ENCODE results near the gene NOD2.

Gene NOD2

DNA sequence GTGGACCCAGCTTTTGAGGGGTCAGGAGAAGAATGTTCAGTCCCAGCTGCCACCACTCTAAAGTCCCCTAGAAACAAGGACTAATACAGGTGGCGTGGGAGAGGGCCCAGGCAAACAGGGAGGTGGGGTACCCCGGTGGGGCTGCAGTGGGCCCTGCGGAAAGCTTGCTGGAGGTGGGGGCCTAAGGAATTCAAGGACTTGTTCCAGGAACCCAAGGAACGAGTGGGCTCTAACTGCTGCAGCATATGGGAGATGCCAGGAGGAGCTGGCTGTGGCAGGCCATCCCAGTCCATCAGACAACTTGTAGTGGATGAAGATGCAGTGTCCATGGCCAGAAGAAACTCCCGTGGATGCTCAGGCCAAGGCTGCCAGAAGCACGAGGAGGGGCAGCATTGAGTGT, 22.9 kb upstream of the NOD2 start:
- DNase-seq = no peak

DNA sequence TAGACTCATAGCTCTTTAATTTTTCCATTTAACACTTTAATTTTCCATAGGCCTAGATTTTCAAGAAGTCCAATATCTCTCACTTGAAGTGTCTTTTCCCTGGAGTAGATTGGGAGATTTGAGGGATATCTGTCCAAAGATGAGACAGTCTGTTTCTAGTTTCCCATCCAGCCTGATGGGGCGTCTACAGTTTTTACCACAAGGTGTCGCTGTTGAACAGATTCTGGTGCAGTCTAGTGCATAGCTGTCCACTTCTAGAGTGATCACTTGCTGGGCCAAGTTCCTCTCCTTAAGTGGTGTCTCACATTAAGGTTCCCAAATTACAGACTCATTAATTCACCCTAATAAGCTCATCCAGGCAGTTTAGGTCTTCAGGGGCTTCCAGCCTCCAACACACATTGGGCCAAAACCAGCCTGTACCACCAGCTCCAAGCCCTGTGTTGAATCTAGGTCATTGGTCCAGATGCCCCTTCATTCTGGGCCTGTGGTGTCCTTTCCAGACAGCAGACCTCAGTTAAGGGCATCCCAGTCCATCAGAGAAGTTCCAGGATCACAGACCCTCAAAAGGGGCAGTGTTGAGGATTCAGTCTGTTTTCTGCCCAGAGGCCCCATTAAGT, 21.7 kb upstream of the NOD2 start:
- peak; percentile 53 to 74 for DNase-seq

DNA sequence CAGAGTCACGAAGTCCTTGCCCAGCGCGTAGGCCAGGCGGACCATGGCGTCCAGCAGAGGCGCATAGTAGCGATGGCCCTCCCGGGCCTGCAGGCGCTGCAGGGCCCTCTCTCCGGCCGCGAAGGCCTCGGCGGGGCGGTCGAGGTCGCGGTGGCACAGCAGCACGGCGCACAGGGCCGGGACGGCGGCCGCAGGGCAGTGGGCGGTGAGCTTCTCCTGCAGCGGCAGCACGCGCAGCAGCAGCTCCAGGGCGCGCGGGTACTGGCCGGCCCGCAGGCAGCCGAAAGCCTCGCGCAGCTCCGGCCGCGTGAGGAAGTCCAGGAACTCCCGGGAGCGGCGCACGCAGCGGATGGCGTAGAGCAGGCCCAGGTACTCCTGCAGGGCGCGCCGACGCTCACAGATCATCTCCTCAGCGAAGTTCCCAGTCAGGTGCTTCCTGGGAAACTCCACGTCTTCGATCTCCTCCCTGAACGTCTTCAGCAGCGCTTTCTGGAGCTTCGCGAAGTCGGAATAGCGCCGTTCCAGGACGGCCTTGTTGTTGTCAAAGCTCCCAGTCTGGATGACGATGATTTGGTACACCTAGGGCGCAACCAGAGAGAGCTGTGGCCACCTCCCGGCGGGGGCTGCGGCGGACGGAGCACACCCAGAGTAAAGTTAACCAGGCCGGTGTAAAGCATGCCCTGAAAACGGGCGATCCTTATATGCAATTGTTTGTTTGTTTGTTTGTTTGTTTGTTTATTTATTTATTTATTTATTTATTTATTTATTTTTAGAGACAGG, 19.7 kb upstream of the NOD2 start:
- no peak for DNase-seq

DNA sequence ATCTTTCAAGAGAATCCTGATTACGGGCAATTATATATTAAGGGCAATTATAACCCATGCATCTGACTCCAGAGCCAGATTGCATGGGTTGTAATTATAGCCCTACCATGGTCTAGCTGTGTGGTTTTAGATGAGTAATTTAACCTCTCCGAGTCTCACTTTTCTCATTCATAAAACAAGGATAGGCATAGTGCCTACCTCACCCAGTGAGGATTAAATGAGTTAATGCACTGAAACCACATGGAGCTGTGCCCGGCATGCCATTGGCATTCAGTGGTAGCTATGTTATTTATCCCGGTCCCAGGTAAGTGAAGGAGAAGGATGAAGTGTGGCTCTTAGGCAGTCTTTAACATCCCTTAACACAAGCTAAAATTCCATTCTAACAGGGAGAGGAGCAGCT, 18.6 kb upstream of the NOD2 start:
- DNase-seq = no peak

DNA sequence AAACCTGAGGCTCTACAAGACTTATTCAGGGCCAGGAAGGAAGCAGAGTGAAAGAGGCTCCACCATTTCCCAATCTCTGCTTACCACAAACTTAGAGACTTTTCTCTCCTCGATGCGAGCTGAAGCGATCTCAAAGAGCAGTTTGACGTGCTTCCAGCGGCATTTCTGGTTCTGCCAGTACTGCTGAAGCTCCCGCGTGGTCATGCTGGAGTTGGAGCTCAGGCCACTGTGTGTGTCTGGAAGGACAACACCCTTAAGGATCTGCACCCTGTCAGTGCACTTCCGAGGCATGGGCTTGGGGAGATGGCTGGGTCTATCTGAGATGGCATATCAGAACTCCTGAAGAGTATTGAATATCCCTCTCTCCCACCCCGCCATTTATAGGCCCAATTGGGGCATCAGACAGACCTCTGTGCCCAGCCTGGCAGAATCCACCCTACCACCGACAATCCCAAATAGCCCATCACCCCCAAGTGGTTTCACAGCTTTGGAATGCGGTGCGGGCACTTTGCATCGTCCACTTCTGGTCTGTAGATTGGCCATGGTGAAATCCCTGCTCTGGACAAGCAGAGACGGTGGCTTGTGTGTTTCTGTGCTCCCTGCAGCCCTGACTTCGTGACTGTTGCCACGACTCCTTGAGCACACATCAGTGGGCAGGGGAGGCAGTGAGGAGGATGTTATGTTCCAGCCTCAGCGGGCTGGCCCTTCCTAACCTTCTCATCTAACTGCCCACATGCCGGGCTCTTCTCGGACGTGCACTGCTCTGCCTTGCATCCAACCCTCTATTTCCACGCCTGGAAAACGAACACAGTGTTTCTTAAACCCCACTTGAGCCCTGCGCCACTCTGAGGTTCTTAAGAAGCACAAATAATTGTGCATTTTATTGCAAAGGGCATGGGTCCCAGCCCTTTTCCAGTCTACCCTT, 17.5 kb upstream of the NOD2 start:
- no peak for DNase-seq

DNA sequence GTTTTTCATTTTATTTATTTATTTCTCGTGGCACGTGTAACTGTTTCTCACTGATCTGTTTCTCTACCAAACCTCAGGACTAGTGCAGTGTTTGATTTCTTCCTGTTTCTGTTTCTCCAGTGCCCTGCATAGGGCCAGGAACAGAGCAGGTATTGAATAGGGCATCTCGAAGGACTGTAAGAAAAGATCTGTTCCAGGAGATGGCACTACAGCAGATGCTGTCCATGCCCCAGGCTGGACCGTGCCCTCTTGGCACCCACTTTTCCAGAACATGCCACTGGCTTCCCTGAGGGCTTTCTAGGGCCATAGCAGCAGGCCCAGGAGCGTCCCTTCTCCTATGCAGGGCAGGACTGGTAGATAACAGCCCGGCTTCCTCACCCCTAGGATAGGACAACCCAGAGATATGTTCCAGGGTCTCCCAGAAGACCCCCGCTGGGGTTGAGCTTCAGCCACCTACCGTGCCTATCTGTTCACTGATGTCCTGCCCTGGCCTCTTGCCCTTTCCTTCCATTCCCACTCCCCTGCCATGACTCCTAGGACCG, 16.7 kb upstream of the NOD2 start:
- no peak for DNase-seq

DNA sequence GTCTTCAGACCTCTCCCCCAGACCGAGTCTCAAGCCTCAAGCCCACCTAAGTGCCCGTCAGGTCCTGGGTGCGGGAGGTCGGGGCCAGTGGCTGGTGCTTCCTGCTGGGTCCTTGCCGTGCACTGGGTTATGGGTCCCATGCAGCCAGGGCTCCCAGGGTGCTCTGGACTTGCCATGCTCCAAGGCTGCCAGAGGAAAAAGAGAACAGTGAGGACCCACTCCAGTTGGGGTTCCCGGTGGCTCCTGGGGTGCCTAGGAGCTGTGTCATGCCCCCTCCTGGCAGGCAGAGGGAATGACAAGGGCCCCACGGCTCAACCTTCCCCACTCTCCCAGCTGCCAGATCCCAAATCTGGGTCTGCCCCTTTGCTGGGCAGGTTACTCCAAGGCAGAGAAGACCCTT, 16.1 kb upstream of the NOD2 start:
- DNase-seq = no peak

DNA sequence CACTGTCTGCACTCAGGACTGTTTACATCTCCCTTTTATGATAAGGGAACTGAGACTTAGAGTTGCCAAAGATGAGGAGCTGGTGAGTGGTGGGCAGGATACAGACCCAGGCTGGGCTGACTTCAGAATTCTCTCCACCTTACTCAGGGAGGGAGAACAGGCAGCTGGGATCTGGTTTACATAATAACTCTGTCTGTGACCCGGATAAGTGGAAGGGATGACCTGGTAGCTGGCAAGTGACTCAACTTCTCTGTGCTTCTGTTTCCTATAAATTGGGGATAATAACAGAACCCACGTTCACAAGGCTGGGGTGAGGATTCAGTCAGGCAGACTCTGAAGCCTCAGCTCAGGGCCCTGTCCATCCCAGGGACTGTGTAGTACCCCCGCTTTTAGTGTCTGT, 14.9 kb upstream of the NOD2 start:
- no peak for DNase-seq

DNA sequence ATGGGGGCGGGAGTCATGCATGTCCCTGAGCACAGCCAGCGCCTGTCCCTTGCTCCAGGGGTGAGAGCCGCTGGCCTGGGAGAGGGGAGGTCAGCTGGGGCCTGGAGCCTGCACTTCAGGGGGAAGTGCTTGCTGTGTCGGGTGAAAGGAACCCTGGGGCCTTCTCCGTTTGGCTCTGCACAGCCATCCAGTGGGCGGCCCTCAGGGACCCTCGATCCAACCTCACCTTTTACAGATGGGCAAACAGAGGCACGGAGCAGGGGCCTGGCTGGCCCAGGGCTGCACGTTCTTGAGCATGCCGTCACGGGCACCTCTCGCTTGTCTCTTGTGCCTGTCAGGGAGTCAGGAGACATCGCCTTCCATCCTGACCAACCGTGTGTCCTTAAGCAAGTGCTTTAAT, 14.1 kb upstream of the NOD2 start:
- DNase-seq = no peak

DNA sequence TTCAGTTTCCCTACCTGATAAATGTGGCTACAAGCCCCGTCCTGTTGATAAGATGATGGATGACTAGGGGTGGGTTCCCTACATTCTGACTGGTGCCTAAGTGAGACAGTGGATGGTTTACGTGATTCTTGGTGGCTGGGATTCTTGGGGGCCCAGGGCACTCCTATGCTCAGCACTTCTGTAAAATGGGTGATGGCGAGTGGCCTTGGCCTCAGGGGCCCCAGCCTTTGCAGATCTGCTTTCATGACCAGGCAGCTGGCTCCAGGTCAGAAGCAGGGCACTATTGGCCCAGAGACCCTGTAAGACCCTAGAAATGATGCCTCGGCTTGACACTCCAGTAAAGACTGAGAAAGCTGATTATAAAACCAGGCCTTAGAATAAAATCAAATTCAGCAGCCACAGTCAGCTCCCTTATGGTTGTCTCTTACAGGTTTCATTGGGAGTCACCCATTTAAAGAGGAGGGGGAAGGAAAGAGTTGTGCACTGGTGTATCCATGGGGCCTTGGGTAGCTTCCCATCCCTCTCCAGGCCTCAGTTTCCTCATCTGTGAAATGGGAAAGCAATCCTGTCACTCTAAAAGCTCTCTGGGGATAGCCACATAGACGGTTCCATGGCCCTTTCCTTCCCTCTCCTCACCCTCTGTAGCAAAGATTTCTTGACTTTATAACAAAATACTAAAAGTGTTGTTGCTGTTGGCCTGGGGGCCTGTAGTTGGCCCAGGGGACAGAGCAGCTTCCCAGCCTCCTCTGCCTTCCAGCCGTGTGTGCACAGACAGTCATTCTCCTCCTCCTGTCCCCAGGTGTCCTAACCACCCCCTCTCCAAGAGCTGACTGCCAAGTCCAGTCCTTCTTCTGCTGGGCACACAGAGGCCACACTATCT, 13.5 kb upstream of the NOD2 start:
- no peak for DNase-seq

DNA sequence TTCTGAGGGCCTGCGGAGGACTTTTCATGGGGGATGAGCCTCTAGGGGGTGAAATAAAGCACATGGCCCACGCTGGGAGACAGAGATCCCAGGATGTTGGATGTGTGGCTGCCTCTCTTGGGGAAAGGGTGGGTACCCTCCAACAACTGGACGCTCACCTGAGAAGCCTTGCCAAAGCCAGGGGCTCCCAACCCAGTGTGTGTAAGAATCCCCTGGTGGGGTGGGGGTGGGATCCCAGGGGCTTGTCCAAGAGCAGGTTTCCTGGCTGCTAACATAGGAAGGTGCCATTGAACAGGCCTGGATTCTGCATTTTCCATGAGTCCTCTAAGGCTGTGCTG, 12.9 kb upstream of the NOD2 start:
- no peak for DNase-seq

DNA sequence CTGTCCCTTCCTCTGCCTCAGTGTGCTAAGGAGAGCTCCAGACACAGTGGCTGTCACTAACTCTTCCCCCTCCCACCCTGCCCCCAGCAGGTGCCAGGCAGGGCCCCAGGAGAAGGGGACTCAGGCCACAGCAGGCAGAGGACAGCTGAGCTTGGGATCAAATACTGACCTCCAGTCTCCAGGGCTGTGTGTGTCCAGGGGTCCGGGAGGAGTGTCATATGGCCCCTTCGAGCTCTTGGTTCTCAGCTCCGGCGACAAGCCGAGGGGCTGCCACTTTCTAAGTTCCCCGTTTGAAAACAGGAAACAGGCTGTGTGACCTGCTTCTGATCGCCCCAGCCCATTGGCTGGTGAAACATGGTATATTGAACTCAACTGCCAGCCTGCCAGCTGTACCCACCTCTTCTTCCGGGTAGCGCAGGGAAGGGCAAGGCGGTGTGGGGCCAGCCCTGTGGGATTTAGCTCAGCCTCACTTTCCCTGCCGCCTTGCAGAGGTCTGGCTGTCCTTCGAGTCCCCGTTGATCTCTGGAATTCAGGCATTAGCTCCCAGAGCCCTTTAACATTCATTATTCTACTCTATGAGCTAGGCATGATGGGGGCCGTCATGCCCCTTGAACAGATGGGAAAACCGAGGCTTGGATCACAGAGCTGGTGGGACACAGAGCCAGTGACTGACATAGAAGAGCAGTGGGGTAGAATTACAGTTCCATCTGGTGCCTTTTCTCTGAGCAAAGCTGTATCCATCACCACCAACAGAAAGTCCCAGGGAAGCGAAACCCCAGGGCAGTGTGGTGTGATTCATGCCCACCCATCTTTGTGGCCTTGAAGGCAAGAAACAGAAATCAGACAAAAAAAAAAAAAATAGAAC, 12.2 kb upstream of the NOD2 start, which contains the start of gene SNX20:
Gene SNX20, minus strand, starts transcription at position 292 of the 865 bp plus-strand sequence. CDS start 3,786 bp downstream, outside the sequence.
- DNase-seq = peak; percentile 84

DNA sequence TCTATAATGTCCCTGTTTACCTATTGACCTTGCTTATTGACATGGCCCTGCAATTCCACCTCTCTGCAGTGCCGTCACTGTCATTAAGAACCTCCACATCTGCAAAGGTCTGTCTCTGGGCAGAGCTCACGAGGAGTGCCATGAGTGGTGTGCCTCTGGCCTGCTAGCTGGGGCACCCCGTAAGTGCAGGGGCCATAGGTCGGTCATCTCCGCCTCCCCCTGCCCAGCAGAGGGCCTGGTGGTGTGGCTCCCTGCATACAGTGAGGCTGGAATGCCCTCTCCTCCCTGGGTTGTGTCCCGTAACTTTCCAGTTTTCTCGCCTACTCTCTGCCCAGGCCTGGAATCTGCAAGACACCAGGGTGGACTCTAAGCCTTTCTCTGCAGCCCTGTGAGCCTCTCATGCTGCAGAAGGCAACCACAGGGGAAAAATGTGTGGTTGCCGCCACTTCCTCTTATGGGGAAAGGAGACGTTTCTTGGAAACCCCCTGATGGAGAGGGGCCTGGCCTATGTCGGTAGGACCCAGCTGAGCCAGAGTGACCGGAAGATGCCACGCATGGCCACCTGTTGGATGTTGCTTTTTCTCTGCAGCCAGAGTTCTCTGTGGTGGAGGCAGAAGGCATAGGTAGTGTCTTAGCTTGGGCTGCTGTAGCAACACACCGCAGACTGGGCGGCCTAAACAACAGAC, 9.6 kb upstream of the NOD2 start:
- peak; percentile 72 to 80 for DNase-seq

DNA sequence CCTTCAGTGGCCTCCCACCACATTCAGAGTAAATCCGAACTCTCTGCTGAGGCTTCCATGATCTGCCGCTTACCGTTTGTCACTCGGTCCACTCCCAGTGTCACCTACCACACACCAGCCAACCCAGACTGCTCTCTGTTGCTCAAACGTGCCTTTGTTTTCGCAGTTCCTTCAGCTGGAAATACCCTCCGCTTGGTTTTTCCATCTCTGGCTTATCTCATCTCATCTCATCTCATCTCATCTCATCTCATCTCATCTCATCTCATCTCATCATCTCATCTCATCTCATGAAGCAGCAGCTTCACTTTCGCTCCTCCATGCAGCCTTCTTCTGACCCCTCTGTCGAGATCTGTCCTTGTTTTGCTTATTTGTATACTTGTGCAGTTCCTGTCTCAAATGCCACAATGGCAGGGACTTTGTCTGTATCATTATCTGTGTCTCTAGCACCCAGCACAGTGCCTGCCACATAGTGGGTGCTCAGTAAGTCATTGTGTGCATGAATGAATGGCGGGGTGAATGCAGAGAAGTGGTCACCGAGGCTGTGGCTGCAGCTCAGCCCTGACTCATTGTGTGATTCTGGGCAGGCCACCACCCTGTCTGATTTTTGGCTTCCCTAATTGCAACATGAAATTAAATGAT, 8.5 kb upstream of the NOD2 start:
- peak; percentile 61 to 64 for DNase-seq

DNA sequence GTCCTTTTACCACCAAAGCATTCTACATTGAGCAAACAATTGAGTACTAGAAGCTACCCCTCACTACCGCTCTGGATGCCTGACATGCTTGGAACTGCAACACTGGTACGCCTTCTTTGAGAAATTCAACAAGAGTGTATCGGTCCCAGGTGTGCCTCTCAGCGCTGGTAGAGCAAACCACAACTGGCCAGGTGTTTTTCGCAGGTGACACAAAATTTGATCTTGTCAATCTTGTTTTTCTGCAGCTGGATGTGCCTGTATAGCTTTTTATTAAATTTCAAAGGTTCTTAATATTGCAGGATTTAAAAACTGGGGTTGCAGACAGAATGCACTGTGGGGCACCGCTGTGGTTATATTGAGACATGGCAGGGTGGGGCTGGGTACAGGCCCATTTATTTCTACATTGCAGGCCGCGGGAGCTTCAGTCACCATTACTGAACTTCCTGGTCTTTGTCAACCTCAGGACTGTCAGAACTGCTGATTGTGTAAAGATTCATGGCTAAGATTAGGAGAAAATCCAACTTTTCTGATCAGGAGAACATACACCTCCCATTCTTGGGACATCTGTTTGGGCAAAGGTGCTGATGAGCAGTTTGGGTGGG, 7.8 kb upstream of the NOD2 start:
- peak in 1 of 2 donors; percentile 51 for DNase-seq

DNA sequence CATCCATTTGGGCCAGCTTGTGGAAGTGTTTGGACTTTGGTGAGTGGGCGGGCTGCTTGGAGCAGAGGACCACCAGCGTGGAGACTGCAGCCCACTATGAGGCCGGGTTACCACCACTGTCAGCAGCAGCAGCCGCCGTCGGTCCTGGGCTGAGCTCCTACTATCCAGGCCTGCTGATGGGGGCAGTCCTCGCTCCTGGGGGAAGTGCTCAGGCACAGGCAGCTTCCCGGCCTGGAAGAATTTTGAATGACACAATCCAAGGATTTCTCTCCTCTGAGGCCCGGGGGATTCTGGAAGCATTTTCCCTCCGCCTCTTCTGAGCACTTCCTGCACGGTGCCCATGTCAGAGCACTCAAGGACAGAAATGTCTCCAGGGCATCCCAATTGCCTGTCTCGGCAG, 5.3 kb upstream of the NOD2 start:
- no peak for DNase-seq

DNA sequence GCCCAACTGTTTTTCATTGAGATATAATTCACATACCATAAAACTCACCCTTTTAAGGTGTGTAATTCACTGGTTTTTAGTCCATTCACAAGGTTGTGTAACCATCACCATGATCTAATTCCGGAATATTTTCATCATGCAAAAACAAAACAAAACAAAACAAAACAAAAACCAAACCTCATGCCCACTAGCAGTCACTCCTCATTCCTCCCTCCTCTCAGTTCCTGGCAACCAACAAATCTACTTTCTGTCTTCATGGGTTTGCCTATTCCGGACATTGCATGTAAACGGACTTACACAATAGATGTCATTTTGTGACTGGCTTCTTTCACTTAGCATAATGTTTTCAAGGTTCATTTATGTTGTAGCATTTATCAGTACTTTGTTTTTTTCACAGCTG, 4.5 kb upstream of the NOD2 start:
- DNase-seq = peak in 1 of 2 donors; percentile 33

DNA sequence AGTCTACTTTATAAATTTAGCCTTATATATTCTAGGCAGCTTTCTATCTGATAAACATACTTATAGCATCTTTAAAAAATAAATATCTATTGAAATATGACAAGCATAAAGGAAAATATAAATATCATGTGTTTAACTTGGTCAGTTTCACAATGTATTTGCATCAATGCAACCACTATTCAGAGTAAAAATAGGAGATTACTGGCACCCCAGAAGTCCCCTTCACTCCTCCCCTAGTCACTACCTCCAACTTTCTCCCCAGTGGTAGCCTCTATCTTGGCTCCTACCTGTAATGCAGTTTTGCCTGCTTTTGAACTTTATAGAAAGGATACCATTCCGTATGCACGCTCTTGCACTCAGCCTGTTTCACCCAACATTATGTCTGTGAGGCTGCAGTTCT, 3.2 kb upstream of the NOD2 start:
- DNase-seq = no peak

DNA sequence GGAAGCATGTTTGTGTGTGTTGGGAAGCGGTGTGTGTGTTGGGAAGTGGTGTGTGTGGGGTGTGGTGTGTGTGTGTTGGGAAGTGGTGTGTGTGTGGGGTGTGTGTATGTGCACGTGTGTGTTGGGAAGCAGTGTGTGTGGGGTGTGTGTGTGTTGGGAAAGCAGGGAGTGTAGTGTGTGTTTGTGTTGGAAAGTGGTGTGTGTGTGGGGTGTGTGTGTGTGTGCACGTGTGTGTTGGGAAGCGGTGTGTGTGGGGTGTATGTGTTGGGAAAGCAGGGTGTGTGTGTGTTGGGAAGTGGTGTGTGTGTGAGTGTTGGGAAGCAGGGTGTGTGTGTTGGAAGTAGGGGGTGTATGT, 785 bp upstream of the NOD2 start:
- no peak for DNase-seq

DNA sequence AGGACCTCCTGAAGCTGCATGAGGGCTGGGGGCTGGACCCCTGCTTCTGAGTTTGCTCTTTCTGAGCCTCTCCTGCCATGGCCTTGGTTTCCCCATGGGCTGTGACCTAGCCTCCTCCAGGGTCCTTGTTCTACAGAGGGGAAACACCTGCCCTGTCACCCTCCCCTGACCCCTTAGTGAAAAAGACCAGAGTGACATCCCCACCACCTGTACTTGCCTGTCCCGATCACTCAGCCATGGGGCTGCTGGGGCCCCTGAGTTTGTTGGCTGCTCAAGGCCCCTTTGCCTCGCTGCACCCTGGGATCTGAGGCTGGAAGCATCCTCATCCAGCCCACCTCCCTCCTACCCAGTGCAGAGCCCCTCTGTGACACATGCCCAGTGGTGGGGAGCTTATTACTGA, 800 bp downstream of the NOD2 start:
- no peak for DNase-seq
